PFSK-1 (cell line): ENCODE results near the gene GPR148.

ENCODE experiments used
- FOXP2 ChIP-seq: optimal IDR thresholded peaks from 2 replicates; pipeline ENCODE3; 2011; ENCODE audit warnings: borderline replicate concordance, control low read depth, inconsistent platforms; ENCODE audit not compliant: insufficient read depth; ENCODE audit errors: extremely low read length, extremely low read depth
- POLR2AphosphoS5 ChIP-seq: IDR thresholded peaks from 2 replicates; pipeline ENCODE4 v1.6.1; 2012; ENCODE audit warnings: low read depth, mild to moderate bottlenecking, control low read depth, low read length, moderate library complexity
- SIN3A ChIP-seq: IDR thresholded peaks from 2 replicates; pipeline ENCODE4 v1.6.1; 2012; ENCODE audit warnings: mild to moderate bottlenecking, low read length, moderate library complexity, borderline replicate concordance; ENCODE audit not compliant: insufficient read depth
- TAF1 ChIP-seq: IDR thresholded peaks from 2 replicates; pipeline ENCODE4 v1.6.1; 2012; ENCODE audit warnings: low read length, control low read depth, borderline replicate concordance; ENCODE audit not compliant: insufficient read depth
- TF ChIP-seq, protein P1 (sequence below), 2 experiments: IDR thresholded peaks; 2 replicates each; pipeline versions ENCODE4 v1.6.1 to v1.8.0; 2011 to 2012; ENCODE audit warnings: low read depth in 2 of 2, low read length in 2 of 2, control low read depth in 1 of 2, inconsistent platforms in 1 of 2, mild to moderate bottlenecking in 1 of 2, moderate library complexity in 1 of 2; ENCODE audit not compliant: insufficient read depth in 1 of 2

Gene GPR148

GRCh38 chr2:130756053-130756873 is 27.4 kb downstream of the GPR148 start:
- TF ChIP-seq, protein P1, sequence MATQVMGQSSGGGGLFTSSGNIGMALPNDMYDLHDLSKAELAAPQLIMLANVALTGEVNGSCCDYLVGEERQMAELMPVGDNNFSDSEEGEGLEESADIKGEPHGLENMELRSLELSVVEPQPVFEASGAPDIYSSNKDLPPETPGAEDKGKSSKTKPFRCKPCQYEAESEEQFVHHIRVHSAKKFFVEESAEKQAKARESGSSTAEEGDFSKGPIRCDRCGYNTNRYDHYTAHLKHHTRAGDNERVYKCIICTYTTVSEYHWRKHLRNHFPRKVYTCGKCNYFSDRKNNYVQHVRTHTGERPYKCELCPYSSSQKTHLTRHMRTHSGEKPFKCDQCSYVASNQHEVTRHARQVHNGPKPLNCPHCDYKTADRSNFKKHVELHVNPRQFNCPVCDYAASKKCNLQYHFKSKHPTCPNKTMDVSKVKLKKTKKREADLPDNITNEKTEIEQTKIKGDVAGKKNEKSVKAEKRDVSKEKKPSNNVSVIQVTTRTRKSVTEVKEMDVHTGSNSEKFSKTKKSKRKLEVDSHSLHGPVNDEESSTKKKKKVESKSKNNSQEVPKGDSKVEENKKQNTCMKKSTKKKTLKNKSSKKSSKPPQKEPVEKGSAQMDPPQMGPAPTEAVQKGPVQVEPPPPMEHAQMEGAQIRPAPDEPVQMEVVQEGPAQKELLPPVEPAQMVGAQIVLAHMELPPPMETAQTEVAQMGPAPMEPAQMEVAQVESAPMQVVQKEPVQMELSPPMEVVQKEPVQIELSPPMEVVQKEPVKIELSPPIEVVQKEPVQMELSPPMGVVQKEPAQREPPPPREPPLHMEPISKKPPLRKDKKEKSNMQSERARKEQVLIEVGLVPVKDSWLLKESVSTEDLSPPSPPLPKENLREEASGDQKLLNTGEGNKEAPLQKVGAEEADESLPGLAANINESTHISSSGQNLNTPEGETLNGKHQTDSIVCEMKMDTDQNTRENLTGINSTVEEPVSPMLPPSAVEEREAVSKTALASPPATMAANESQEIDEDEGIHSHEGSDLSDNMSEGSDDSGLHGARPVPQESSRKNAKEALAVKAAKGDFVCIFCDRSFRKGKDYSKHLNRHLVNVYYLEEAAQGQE (IDR thresholded peaks at IDR 0.05; ENCODE audit: insufficient read depth in 1 of 2, low read depth in 2 of 2, low read length in 2 of 2) = peak; percentile 88 to 96
- TF ChIP-seq POLR2AphosphoS5 (no peak), TAF1 (no peak), SIN3A (no peak)

DNA sequence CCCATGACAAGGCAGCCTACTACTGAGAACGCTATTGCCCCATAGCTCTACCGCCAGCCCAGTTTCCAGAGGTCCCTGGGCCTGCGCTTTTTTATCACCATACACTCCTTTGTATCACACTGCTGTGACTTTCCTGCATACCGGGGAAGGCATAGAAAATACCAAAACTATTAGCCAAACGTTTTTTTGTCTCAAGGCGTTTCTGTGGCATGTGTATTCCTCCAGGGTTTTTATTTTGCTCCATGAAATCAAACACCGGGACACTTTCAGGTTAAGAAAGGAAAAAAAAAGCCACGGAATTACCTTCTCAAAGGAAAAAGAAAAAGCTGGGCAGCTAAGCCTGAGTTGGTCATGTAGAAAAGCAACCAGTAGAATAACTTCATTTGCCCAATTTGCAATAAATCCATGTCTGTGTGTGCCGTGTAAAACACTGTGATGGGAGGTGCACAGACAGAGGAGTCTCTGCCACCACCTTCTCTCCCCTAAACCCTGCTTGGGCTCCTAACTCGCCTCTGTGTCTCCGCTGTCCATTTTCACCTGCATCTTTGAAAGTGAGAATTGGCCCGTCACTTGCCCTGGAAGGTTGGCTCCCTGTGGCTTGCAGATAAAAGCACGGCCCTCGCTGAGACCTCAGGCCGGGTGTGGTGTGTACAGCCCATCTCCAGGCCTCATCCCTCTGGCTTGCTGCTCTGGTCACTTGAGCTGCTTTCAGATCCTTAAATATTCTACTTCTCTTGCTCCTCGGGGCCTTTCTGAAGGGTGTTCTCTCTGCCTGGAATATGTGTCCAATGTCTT is 28.2 kb downstream of the GPR148 start:
- TF ChIP-seq, protein P1 (IDR thresholded peaks at IDR 0.05; ENCODE audit: insufficient read depth in 1 of 2, low read depth in 2 of 2, low read length in 2 of 2) = no peak
- no peak for TF ChIP-seq FOXP2
- no peak for TF ChIP-seq TAF1
- TF ChIP-seq SIN3A = no peak
- TF ChIP-seq POLR2AphosphoS5 = no peak

- TF ChIP-seq, protein P1 (IDR thresholded peaks at IDR 0.05; ENCODE audit: insufficient read depth in 1 of 2, low read depth in 2 of 2, low read length in 2 of 2) = peak; percentile 79 to 86
- TF ChIP-seq FOXP2 (no peak), SIN3A (no peak)
Measured at GRCh38 chr2:130759906-130760753, 31.3 kb downstream of the GPR148 start.

- TF ChIP-seq POLR2AphosphoS5 (no peak), FOXP2 (no peak), TAF1 (no peak), SIN3A (no peak)
- TF ChIP-seq, protein P1 (IDR thresholded peaks at IDR 0.05; ENCODE audit: insufficient read depth in 1 of 2, low read depth in 2 of 2, low read length in 2 of 2) = no peak
Measured at GRCh38 chr2:130760754-130761751, 32.2 kb downstream of the GPR148 start.
